Activated T-helper 1 cell treated with Interleukin-2 at 50 U/mL for 16 hours (primary cell): ENCODE results near the gene DMGDH.

Source experiments
- DNase-seq: peaks from one replicate; pipeline ENCODE4 v3.0.0-alpha.2; 2020; ENCODE audit warnings: low read depth

Gene DMGDH

GRCh38 chr5:78974011-78974410 lies 95.5 kb downstream of the DMGDH start:
- DNase-seq, result no peak

GRCh38 chr5:78972654-78973428 lies 96.6 kb downstream of the DMGDH start:
- DNase-seq, result no peak

GRCh38 chr5:78971998-78972397 lies 97.5 kb downstream of the DMGDH start:
- DNase-seq, result no peak

GRCh38 chr5:78968781-78969180 lies 100.7 kb downstream of the DMGDH start:
- no peak for DNase-seq

- DNase-seq, result no peak
These were observed 104.6 kb downstream of the DMGDH start for GRCh38 chr5:78964889-78965288.

GRCh38 chr5:78961743-78962142 lies 107.7 kb downstream of the DMGDH start:
- DNase-seq, result no peak

- no peak for DNase-seq
These were observed 109.7 kb downstream of the DMGDH start for GRCh38 chr5:78959767-78960166.

GRCh38 chr5:78958672-78959445 lies 110.6 kb downstream of the DMGDH start:
- no peak for DNase-seq

- no peak for DNase-seq
These were observed 112.6 kb downstream of the DMGDH start for GRCh38 chr5:78956901-78957300.

- DNase-seq, result no peak
These were observed 116.2 kb downstream of the DMGDH start for GRCh38 chr5:78953092-78953800.
